NCI-H524 treated with DMSO at 0.1 percent for 48 hours (cell line): ENCODE measurements around the gene CCDC34.
"Not testable (repeated sequence)": the region's sequence is repeated elsewhere in the genome, so short reads cannot be mapped to it uniquely, and the experiment has no call there.

ENCODE experiments used
- DNase-seq: peaks from one replicate; lab custom pipeline; 2025; lab: John Stamatoyannopoulos, UW

Gene CCDC34

DNA sequence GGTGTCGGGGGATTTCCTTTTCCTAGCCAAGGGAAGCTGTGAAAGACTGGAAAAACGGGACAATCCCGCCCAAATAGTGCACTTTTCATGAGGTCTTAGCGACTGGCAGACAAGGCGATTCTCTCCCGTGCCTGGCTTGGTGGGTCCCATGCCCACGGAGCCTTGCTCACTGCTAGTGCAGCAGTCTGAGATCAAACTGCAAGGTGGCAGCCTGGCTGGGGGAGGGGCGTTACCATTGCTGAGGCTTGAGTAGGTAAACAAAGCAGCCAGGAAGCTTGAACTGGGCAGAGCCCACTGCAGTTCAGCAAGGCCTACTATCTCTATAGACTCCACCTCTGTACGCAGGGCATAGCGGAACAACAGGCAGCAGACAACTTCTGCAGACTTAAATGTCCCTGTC lies 41.7 kb downstream of the CCDC34 start:
- DNase-seq, result not testable (repeated sequence)

DNA sequence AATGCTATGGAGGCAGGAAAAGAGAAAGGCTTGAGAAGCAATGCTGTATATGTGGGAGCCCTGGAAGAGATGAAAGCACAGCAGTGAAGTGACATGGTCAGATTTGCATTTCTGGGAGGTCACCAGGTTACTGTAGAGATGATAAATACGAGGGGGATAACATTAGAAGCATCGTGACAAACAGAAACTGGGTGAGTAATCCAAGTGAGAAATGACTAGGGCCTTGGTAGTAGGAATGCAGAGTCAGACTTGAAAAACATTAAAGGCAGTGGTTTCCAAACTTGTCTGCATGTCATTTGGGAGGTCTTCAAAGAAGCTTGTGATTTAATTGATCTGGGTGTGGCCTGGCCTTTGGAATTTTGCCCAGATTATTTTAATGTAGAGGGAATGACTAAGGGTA lies 43.9 kb downstream of the CCDC34 start:
- DNase-seq, result no peak

GRCh38 chr11:27317751-27318150 lies 45.3 kb downstream of the CCDC34 start:
- no peak for DNase-seq

DNA sequence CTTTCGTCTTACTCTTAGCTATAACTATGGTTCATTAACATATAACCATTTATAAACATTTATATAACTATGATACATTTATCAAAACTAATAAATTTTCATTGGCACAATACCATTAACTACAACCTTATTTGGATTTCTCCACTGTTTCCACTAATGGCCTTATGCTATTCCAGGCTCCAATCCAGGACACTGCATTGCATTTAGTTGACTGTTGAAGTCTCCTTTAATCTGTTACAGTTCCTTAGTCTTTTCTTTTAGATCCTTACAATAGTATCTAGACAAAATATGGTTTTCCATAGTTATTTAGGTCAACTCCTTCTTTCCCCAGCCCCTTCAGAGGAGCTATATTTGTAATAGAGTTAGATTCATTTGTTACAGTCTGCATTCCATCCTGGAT lies 47.2 kb downstream of the CCDC34 start:
- DNase-seq, result no peak

DNA sequence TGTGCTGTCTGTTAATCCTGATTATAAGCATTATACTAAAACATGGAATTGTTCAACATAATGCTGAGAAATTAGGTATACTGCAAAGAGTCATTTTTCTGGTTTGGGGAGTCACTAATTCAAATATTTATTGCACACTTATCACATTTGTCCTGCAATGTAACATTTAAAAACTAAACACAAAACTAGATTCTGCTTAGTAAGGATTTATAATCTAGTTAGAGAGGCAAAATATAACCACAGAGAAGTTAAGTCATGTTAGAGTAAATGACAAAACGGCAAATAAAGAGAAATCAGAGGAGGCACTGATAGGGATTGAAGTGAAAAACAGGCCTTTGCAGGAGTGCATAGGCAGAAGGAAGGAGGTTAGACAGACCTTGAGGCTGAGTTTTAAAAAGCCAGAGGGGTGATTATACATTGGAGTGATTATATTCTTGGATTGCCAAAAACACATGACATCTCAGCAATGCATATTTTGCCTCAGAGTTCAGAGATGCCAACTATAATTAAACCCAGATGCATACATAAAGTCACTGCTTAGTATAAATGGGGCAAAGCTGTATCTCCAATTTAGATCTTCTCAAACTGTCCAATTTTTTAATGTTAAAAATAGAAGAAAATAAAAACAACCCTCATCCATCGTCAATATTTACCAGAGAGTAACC lies 49.7 kb downstream of the CCDC34 start:
- DNase-seq, result no peak

GRCh38 chr11:27312110-27312509 lies 50.9 kb downstream of the CCDC34 start:
- no peak for DNase-seq

GRCh38 chr11:27310707-27311106 lies 52.3 kb downstream of the CCDC34 start:
- DNase-seq, result no peak

DNA sequence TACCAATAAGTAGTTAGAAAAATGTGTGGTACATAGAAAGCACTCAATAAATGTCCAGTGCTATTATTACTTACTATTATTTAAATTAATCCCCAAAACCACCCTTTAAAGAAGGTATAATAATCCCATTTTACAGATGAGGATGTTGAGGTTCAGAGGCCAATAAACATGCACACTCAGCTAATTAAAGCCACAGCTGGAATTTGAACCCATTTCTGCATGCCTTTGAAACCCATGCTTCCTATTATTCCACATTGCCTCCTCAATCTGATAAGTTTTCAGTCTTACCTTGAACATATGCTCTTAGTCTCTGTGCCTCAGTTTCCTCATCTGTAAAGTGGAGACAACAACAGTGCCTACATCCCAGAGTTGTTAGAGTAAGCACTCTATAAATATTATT lies 52.8 kb downstream of the CCDC34 start:
- no peak for DNase-seq

DNA sequence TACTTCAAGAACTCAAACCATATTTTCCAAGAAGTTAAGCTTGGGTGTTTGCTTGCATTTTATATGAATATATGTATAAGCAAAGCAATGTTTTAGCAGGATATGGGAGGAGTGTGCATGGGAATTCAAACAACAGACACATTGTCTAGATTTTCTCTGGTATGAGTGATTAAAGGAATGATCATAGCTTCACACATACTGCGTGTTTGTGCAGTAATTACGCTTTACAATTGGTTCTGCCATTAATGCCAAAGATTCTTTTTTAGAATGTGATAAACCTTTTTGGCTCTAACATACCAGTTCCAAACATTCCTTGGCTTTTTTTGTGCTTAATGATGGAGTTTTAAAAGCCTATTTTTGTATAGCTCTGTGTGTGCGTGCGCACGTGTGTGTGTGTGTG lies 54.0 kb downstream of the CCDC34 start:
- DNase-seq, result no peak

- no peak for DNase-seq
These were observed 55.8 kb downstream of the CCDC34 start for GRCh38 chr11:27307232-27307631.

- no peak for DNase-seq
These were observed 57.3 kb downstream of the CCDC34 start for GRCh38 chr11:27305751-27306150.

- no peak for DNase-seq
These were observed 58.5 kb downstream of the CCDC34 start for GRCh38 chr11:27304514-27304913.

DNA sequence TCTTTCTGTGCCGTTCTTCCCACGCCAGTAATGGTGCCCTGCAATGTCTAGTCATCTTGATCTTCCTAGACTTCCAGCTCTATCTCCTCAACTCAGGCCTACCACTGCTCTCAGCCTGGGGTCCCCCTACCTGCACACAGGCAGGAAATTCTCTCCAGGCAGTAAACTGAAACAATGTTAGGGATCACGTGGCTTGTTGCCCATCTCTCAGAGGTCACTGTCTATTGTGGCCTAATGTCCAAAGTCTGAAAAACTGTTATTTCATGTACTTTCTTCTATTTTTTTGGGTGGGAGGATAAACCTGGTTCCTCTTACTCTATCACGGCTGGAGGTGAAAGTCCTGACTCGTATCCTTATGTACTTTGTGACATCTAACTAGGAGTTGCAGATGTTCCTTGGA lies 59.1 kb downstream of the CCDC34 start:
- DNase-seq, result no peak

DNA sequence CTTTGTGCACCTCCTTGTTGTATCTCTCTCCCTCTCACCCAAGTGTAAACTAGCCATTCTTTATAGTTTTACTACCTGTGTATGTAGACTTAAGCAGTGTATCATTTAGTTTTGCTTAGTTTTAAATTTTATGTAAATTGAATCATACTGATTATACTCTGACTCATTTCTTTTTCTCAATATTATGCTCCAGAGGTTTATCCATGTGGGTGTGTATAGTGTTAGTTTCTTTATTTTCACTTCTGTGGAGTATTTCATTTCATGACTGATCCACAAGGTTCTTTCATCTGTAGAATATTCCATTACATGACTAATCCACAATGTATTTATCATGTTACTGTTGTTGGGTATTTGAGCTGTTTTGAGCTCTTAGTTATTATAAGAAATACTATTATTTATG lies 62.0 kb downstream of the CCDC34 start:
- DNase-seq, result no peak

GRCh38 chr11:27297616-27298015 lies 65.4 kb downstream of the CCDC34 start:
- DNase-seq, result no peak

DNA sequence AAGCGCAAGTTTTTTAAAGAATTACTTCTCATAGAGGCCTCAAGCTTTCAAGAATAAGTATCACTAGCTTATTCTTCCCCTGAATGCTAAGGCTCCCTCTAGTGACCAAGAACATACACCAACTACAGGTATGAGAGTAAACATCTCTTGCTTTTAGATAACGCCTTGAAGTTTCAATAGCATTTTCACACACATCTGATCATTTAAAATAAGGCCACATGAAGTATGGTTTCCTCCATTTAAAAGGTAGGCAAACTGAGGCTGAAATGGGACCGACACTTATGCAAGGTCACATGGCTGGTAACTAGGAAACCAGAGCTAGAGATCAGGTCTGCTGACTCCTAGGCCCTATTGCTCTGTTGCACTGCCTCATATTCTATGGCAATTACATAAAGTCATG lies 66.5 kb downstream of the CCDC34 start:
- no peak for DNase-seq

- no peak for DNase-seq
These were observed 67.1 kb downstream of the CCDC34 start for GRCh38 chr11:27295928-27296327.

- no peak for DNase-seq
These were observed 68.4 kb downstream of the CCDC34 start for GRCh38 chr11:27294654-27295053.

- DNase-seq, result no peak
These were observed 69.2 kb downstream of the CCDC34 start for GRCh38 chr11:27293515-27294417.

DNA sequence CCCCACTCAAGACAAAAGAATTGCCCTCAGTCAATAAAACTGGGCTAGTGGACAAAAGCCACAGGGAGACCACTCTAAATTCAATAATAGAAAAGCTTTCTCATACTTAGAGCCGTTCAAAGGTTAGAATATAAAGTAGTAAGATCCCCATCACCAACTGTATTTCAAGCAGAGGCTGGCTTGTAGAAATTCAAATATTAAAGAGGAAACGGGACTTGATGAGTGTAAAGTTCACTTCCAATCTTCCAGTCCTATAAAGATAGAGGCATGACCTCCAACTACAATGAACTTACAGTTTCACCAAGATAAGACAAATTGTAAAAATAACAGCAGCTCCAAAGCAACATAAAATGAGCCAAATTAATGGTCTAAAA lies 70.4 kb downstream of the CCDC34 start:
- no peak for DNase-seq

- no peak for DNase-seq
These were observed 70.9 kb downstream of the CCDC34 start for GRCh38 chr11:27291954-27292636.

- DNase-seq, result no peak
These were observed 71.6 kb downstream of the CCDC34 start for GRCh38 chr11:27291302-27291889.
